Activated CD8-positive, alpha-beta memory T cell treated with anti-CD3 and anti-CD28 coated beads for 4 hours (primary cell): ENCODE data around the gene SMC4.

Source experiments
- DNase-seq, 2 donors: peaks; one replicate each; pipeline ENCODE4 v3.0.0-alpha.2; 2020; ENCODE audit warnings: low read depth in 2 of 2

SMC4 gene

GRCh38 chr3:160477750-160478149, 78.3 kb downstream of the SMC4 start:
- no peak for DNase-seq

GRCh38 chr3:160478338-160478737, 78.9 kb downstream of the SMC4 start:
- DNase-seq: no peak

- DNase-seq: no peak
Measured at GRCh38 chr3:160479376-160479775, 79.9 kb downstream of the SMC4 start.

GRCh38 chr3:160480931-160481330, 81.5 kb downstream of the SMC4 start:
- DNase-seq: no peak

- DNase-seq: no peak
Measured at GRCh38 chr3:160481856-160482255, 82.4 kb downstream of the SMC4 start.

- no peak for DNase-seq
Measured at GRCh38 chr3:160482796-160483195, 83.3 kb downstream of the SMC4 start.
